ENCODE data around the gene STAC.

GRCh38 chr3:36364260-36364659 lies 16.0 kb upstream of the STAC start:
- TF ChIP-seq CTCF (IDR thresholded peaks at IDR 0.05 in 4 of 5, conservative IDR thresholded peaks at IDR 0.05 in 1 of 5) (no peak), POLR2A (IDR thresholded peaks at IDR 0.05) (no peak)

Measured in gastrocnemius medialis (tissue), 4 donors.